NCI-H2081 (cell line): ENCODE data around the gene LAMA3.

Source experiments
- DNase-seq, 2 experiments: peaks; one replicate each; lab custom pipeline; 2025; lab: John Stamatoyannopoulos, UW

LAMA3 gene

DNA sequence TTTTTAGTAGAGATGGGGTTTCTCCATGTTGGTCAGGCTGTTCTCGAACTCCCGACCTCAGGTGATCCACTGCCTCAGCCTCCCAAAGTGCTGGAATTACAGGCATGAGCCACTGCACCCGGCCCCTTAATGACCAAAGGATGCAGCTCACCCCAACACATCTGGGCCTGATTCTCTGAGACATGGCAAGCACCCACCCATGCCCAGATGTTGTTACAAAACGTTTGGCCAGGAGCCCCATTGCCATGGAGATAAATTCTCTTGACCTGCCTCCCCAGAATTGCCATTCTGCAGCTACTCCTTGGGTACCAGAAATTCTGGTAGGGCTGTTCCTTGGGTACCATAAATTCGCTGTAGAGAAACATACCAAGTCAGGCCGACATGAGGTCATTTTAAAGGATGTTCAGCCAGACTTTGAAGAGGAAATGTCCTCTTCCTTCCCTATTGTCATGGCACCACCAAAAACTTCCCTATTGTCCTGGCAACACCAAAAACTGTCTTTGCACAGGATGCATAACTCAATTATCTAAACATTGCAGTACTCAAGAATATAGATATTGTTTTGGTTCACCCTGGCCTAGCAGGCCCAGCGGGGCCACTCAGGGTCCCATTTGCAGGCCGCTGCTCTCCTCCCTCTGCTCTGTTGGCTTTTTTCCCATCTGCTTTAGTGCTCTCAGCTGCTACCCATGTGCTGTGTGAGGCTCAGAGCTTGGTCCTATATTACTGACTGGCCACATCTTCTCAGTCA is 164.4 kb downstream of the LAMA3 start:
- DNase-seq, result no peak

DNA sequence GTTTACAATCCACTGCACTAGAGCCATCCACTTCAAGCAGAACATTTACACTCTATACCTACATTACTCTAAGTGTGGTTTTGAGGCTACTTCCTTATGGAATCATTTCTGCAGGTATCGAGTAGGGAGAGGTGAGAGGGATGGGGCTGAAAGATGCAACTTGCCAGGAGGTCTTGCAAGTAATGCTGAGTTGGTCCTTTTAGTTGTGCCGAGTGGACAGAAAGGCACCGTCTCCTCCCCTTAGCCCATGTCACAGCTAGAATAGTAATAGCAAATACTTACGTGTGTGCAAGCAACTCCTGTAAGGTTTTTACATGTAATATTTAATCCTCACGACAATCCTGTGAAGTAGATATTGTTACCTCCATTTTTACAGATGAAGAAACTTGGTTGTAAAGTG is 166.5 kb downstream of the LAMA3 start:
- DNase-seq, result no peak

GRCh38 chr18:23856466-23857163 is 167.4 kb downstream of the LAMA3 start:
- no peak for DNase-seq

DNA sequence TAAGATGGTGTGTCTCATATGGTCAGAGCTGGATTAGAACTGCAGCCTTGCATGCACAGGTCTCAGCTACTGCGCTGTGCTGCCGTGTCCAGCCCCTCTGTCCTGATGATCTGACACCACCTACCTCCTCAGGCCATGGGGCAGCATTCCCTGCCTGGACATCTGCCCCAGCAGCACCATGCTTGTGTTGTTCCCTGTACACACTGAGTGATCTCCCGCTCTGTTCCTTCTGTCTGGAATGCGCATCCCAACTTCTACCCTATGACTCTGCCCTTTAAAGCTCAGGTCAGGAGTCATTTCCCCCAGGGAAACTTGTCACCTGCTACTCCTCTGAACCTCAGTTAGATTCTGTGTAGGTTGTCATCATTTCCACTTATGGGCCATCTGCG is 167.9 kb downstream of the LAMA3 start:
- no peak for DNase-seq

DNA sequence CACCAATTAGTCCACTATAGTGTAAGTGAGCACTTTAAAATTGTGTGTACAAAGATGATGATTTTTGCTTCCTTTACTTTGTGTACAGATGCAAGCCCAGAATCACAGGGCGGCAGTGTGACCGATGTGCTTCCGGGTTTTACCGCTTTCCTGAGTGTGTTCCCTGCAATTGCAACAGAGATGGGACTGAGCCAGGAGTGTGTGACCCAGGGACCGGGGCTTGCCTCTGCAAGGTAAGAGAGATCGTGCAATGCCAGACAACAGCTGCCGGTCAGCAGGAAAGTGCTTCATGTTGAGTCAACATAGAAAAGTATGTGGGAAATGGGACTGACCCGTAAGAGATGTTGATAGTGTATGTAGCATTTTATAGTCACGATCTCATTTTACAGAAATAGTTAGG is 168.5 kb downstream of the LAMA3 start:
- no peak for DNase-seq

DNA sequence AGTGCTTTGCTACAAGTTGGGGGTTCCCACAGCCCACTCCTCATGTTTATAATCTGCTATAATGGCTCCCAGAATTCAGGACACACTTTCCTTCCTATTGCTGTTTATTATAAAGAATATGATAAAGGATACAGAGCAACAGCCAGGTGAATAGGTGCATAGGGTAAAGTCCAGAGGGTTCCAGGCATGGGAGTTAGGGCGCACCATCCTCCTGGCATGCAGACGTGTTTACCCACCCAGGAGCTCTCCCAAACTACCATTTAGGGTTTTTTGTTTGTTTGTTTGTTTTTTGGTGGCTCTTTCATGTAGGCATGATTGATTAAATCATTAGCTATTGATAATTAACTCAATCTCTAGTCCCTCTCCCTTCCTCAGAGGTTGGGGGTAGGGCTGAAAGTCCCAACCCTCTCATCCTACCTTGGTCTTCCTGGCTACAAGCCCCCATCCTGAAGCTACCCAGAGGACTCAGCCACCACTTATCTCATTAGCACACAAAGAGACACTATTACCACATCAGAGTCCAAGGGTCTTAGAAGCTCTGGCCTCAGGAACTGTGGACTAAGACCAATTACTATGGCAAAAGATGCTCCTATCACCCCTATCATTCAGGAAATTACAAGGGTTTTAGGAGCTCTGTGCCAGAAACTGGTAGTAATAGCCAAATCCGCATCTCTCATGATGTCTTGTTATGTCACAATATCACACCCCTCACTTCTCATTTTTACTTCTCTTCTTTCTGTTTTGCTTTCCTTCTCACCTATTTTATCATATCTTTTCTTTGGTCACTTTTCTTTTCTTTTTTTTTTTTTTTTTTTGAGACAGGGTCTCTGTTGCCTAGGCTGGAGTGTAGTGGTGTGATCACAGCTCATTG is 170.4 kb downstream of the LAMA3 start:
- no peak for DNase-seq

DNA sequence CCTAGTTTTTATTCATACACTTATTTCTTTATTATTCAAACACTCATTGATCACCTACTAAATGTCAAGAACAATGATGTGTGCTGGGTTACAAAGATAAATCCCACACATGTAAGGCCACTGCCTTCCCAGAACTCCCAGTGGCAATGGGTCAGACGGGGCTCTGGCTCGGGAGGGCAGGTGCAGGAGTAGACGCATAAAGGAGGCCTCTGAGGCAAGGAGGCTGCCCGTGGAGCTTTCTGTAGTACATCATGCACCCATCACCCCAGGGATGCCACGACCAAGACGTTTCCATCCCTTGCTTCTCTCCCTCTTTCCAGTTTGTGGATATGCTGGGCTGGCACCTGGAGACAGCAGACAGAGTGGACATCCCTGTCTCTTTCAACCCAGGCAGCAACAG is 172.1 kb downstream of the LAMA3 start:
- DNase-seq, result no peak

DNA sequence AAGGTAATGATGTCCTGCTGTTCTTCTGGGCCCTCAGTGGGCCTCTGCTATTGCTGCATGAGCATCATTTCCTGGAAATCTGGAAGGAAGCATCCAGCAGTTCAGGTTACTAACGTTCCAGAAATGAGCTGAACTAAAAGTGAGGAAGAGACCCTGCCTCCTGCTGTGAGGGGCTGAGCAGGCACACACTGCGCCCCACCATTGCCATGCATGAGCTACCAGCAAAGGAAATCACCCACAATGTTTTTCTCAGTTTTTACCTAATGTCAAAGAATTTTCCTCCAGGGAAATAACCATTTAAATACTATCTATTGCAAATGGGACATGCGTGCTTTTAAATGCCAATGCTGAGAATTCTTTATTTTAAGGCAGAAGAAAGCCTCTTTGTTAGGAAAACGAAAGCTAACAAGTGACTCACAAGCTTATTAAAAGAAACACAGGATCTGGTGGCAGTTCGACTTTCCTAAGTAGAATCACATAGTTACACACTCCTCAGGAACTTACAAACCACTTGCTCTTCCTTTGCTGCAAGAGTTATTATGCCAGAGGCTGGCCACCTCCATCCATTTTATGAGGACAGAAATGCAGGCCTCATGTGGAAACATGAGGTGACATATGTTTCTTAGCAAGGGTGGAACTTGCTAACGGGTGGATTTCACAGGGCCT is 172.7 kb downstream of the LAMA3 start:
- DNase-seq, result no peak

- no peak for DNase-seq
Measured at GRCh38 chr18:23864624-23865023, 175.4 kb downstream of the LAMA3 start.

- DNase-seq, result no peak
Measured at GRCh38 chr18:23867006-23867405, 177.8 kb downstream of the LAMA3 start.

DNA sequence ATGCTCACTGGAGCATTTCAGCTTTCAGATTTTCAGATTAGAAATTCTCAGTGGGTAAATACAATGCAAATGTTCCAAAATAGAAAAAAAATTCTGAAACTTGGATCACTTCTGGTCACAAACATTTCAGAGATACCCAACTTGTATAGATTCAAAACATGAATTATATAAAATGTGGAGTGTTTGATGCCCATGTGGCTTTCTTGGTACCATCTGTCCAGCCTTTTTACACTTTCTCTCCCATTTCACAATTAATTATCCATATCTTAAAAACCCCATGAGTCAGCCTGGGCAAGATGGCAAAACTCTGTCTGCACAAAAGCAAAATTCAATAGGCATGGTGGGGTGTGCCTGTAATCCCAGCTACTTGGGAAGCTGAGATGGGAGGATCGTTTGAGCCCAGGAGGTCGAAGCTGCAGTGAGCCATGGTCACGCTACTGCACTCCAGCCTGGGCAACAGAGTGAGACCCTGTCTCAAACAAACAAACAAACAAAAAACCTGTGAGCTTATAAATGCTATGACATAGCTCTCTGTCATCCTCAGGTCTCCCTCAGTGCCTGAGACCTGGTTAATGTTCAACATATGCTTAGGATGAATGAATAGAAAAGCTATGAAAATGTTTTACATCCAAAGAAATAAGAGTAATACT is 179.0 kb downstream of the LAMA3 start:
- no peak for DNase-seq

DNA sequence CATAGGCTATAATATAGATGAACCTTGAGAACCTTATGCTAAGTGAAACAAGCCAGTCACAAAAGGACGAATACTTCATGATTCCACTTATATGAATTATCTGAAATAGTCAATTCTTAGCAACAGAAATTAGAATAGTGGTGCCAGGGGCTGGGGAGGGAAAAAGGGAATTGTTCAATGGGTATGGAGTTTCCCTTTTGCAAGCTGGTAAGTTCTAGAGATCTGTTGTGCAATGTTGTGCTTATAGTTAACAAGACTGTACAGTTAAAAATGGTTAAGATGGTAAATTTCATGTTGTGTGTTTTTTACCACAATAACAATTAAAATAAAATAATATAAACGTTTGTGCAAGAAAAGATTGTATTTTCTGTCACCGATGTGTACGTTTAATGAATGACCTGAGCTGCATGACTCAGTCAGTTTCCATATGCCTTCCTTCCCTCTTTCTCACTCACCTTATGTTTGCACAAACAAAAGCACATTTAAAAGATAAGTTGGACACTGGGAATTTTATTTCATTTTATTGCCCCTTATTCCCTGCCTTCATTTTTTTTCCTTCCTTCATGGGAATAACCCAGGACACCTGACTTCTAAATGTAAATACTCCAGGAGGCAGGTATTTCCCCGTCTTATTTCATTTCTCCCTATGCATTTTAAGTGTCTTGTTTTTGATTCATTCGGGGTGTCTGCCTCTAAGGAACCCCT is 181.6 kb downstream of the LAMA3 start:
- DNase-seq, result no peak

- peak; percentile 34 to 47 for DNase-seq
Measured at GRCh38 chr18:23871410-23871809, 182.2 kb downstream of the LAMA3 start.

DNA sequence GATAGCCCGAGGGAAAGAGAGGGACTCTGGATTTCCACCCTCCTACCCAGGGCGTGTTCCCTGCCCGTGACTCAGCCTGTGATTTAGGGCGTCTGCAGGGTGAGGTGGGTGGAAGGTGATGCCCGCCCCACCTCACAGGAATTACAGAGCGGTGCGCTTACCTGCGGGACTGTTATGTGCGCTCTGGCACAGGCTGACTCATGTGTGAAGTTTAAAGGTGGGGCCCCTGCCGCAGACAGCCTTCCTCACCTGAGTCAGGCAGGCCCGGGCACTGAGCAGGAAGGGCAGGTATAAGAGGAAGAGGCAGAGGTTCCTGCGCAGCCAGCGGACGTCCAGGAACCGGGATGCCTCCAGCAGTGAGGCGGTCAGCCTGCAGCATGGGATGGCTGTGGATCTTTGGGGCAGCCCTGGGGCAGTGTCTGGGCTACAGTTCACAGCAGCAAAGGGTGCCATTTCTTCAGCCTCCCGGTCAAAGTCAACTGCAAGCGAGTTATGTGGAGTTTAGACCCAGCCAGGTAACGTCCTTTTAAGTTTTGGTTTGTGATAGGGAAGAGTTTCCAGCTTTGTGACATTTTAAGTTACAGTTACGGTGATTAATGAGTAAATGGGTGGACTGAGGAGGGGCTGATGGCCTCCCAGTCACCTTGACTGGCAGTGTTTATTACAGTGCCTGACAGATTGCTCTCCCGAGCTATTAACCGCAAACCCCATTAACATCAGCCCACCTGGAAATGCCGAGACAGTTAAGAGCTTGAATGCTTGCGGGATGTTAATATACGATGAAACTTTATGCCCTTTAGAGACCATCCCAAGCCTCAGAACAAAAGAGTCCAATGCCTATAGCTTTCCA is 183.7 kb downstream of the LAMA3 start:
- DNase-seq, result no peak

- DNase-seq, result peak in 1 of 2 experiments; percentile 15
Measured at GRCh38 chr18:23875966-23876895, 187.0 kb downstream of the LAMA3 start.

GRCh38 chr18:23876921-23877320 is 187.7 kb downstream of the LAMA3 start:
- DNase-seq, result no peak

GRCh38 chr18:23877371-23877770 is 188.1 kb downstream of the LAMA3 start:
- DNase-seq, result no peak

GRCh38 chr18:23878336-23878900 is 189.2 kb downstream of the LAMA3 start:
- no peak for DNase-seq

DNA sequence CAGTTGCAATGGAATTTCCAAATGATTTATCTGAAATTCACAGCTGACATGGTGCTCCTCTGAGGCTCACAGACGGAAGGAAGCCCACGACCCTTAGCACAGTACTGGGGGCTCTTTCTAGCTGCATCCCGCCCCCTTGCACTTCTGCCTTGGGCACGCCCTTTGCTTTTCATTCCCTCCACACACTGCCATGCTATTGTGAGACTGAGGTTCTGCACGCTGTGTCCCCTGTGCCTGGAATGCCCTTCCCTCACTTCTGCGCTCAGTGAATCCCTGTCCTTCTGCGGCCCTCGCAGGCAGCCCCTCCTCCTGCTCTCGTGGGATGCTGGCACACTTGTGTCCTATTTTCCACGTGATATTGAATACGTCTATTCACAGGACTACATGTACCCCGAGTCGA is 189.9 kb downstream of the LAMA3 start:
- DNase-seq, result no peak
